ENCODE results near the gene RNFT2.

The RNFT2 gene

DNA sequence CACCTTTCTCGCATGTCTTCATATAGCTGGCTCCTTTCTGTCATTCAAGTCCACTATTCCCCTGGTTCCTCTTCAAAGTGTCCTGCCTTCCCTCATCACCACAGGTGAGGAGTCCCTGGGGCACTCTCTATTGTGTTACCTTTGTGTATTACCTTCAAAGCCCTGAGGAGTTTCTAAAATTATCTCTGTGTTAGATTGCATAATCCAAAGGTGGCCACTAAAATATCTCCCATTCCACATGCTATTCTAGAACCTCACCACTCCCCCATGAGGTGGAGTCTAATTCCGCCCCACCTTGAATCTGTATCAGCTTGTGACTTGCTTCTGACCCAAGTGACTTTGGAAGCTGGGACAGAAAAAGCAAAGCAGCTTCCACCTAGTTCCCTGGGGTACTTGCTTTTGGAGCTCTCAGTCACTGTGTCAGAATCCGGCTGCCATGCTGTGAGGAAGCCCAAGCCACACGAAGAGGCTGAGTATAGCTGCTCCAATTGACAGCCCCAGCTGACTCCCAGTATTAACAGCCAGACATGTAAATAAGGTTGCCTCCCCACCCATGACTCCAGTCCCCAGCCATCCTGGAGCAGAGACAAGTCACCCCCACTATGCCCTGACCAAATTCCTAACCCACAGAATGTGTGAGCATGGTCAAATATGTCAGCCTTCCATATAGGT, 136.3 kb downstream of the RNFT2 start:
- DNase-seq (ENCODE audit: extremely low read depth in 1 of 2, low read depth in 1 of 2) = no peak

- DNase-seq (ENCODE audit: extremely low read depth in 1 of 2, low read depth in 1 of 2) = no peak
These were observed 138.2 kb downstream of the RNFT2 start for GRCh38 chr12:116876151-116876869.

DNA sequence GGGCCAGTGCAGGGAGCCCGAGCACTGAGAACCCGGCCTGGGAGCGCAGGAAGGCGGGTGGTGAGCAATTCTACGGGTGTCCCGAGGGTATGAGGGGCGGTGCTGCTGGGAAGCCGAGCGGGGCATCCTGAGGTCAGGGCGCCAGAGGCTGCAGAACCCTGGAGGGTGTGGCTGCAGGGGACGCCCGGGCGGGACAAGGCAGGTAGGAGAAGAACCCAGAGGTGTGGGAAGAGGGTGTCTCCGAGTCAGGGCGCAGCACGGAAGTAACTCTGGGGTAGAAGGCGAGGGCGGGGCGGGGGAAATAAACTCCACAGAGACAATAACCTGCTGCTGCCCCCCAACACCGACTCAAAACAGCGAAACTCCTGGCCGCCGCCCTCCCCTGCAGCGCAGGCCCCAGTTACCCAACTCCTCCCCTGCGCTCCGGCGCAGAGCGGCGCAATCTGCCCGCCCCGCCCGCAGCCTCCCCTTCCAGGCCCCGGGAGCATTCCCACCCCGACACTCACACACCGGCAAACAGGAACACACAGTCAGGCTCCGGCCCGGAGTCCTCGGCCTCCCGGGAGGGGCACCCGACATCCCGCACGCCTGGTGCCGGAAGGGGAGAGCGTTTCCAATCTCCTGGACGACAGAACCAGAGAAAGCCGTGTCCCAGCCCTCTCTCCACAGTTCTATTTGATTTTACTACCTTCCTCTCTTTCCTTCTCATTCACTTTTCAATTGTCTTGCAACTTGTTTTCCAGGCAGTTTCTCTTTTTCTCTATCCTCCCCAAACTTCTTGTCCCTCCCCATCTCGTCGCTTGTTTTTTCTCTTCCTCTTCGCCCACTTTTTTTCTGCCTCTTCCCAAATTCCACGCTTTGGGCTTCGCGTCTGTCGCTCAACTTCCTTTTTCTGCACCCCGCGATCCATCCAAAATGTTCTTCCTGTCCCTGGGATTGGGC, 140.7 kb downstream of the RNFT2 start:
- DNase-seq (ENCODE audit: extremely low read depth in 1 of 2, low read depth in 1 of 2) = no peak

DNA sequence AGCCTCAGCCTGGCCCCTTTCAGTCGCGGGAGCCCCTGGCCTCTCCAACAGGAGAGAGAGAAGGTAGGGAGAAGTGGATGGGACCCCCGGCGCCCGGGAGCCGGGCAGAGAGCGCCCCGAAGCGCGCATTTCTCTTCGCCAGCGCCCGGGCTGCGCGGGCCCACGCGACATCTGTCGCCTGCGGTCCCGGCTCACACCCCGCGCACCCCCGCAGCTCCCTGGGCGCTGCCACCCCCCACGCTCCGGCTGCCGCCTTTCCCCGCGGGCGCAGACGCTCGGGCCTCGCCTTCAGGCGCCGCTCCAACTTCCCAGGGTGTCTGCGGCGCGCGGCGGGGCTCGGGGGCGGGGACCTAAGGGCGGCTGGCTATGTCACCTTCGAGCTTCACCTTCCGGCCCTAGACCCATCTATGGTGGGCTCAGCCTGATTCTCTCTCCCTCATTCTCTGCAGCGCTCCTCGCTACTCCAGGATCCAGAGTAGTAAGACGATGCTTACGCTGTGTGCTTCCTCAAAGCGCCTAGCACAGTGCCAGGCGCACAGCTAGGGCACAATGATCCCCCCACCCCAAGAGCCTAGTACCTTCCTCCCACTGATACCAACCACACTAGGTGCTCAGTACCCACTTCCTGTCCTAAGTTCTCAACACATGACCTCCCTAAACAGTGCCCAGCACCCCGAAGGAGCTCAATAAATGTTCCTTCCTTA, 141.5 kb downstream of the RNFT2 start:
- no peak for DNase-seq (ENCODE audit: extremely low read depth in 1 of 2, low read depth in 1 of 2)

- no peak for DNase-seq (ENCODE audit: extremely low read depth in 1 of 2, low read depth in 1 of 2)
These were observed 142.2 kb downstream of the RNFT2 start for GRCh38 chr12:116880213-116880816.

- peak in 1 of 2 donors; percentile 9 for DNase-seq (ENCODE audit: extremely low read depth in 1 of 2, low read depth in 1 of 2)
These were observed 142.8 kb downstream of the RNFT2 start for GRCh38 chr12:116880817-116881324.

DNA sequence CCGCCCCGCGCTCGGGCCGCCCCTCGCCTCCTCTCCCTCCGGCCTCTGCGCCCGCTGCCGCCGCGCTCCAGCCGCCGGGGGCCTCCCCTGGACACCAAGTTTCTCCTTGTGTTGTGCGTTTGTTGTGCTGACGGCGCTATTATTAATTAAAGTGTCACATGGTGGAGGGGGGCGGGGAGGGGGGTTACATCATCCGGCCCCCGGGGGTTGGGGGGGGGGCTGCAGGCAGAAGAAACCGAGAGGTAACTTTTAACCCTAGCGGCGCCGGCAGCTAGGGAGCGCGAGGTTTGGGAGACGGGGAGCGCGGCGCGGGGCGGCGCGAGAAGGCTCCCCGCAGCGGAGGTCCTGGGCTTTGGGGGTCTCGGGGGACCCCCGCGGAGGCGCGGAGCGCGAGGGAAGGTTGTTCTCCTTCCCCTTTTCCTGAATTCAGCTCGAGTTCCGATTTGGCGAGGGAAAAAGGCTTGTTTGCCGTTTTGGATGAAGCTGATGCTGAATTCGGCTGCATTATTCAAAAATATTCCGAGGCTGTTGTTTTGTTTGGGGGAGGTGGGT, 143.3 kb downstream of the RNFT2 start, which contains the start of gene HRK:
HRK (minus strand) TSS at position 117 of the 552 bp plus-strand sequence. CDS start 134 bp downstream, outside the sequence.
- DNase-seq (ENCODE audit: extremely low read depth in 1 of 2, low read depth in 1 of 2) = no peak

DNA sequence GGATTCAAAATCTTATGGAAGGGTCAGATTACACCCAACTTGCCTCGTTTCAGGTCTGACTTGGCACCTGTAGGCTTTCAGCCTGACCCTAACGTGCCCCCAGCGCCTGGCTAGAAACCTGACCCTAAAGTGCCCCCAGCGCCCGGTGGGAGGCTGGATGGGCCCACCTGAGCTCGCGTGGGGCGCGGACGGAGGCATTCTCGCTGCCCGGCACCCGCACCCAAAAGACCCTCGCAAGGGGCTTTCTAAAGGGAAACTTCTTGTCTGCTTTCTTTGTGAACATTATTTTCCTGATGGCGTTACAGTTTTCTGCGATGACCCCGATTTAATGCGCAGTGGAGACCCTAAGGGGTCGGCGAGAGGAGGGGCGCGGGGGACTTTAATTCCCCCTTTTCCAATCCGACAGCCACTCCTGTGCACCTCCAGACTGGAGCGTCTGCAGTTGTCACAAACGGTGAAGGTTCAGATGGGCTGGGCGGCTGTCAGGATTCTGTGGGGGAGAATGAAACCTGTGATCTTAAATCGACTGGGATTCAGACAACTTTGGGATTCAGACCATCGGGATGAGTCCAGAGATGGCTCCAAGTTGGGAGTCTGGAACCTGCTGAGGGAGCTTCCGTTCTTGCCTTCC, 143.9 kb downstream of the RNFT2 start:
- no peak for DNase-seq (ENCODE audit: extremely low read depth in 1 of 2, low read depth in 1 of 2)

GRCh38 chr12:116882742-116883141, 144.6 kb downstream of the RNFT2 start:
- no peak for DNase-seq (ENCODE audit: extremely low read depth in 1 of 2, low read depth in 1 of 2)

GRCh38 chr12:116884871-116885270, 146.8 kb downstream of the RNFT2 start:
- no peak for DNase-seq (ENCODE audit: extremely low read depth in 1 of 2, low read depth in 1 of 2)

DNA sequence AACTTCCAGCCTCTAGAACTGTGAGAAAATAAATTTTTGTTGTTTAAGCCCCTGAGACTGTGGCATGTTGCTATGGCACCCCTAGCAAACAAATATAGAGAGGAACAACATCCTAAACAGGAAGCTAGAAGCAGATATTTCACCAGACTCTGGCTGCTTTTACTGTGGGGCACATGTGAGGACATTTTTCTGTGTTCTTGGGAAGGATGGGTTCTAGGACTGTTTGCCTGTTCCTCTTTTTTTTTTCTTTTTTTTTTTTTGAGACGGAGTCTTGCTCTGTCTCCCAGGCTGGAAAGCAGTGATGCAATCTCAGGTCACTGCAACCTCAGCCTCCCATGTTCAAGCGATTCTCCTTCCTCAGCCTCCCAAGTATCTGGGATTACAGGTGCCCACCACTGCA, 147.4 kb downstream of the RNFT2 start:
- DNase-seq (ENCODE audit: extremely low read depth in 1 of 2, low read depth in 1 of 2) = no peak

DNA sequence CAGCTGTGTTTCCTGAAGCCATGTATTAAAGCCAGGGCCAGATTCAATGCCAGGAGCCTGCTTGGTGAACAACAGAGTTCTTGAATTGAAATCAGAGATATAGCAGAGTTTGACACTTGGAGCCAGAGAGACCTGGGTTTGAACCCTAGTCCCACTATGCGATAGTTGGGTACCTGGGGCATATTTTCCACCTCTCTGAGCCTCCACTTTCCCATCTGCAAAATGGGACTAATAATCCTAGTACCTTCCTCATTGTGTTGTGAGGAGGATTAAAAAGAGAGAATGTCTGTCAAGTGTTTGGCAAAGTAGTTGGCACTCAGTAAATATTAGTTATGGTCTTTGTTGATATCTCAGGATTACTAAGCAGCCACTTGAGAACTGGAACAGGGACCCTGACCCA, 149.1 kb downstream of the RNFT2 start:
- DNase-seq (ENCODE audit: extremely low read depth in 1 of 2, low read depth in 1 of 2) = no peak

- DNase-seq (ENCODE audit: extremely low read depth in 1 of 2, low read depth in 1 of 2) = no peak
These were observed 149.8 kb downstream of the RNFT2 start for GRCh38 chr12:116887897-116888296.

GRCh38 chr12:116890330-116890729, 152.2 kb downstream of the RNFT2 start:
- no peak for DNase-seq (ENCODE audit: extremely low read depth in 1 of 2, low read depth in 1 of 2)

- DNase-seq (ENCODE audit: extremely low read depth in 1 of 2, low read depth in 1 of 2) = no peak
These were observed 152.9 kb downstream of the RNFT2 start for GRCh38 chr12:116891019-116891418.

- DNase-seq (ENCODE audit: extremely low read depth in 1 of 2, low read depth in 1 of 2) = no peak
These were observed 154.4 kb downstream of the RNFT2 start for GRCh38 chr12:116892349-116893140.

DNA sequence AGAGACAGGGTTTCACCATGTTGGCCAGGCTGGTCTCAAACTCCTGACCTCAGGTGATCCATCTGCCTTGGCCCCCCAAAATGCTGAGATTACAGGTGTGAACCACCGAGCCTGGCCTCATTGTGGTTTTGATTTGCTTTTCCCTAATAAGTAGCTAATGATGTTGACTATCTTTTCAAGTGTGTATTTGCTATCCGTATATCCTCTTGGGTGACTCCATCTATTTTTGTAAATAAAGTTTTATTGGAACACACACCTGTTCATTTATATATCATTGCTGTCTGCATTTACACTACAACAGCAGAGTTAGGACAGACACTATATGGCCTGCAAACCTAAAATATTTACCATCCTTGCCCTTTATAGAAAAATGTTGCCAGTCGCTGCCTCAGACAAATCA, 156.8 kb downstream of the RNFT2 start:
- no peak for DNase-seq (ENCODE audit: extremely low read depth in 1 of 2, low read depth in 1 of 2)

DNA sequence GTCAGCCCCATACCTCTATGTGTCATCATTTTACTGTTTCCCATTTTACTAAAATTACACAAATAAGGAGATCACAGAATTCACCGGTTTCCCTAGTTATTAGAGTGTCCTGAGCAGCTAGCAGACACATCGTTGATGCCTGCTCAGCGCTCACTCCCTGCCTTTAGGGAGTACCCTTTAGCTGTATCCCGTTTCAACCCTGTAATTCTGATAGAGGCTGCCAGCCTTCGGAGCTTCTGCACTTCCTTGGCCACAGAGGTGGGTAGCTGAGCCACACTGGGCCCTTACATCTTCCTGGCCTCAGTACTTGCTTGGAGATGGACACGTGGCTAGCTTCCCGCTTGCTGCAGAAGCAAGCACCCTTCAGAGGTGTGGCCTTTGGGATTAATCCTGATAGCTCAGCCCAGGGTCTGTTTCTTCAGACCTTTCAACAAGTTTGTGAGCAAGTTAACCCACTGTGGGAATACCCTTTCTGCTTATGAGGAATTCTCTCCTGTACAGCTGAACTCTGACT, 158.4 kb downstream of the RNFT2 start:
- DNase-seq (ENCODE audit: extremely low read depth in 1 of 2, low read depth in 1 of 2) = no peak

All from stimulated activated CD8-positive, alpha-beta memory T cell treated with anti-CD3 and anti-CD28 coated beads, Interleukin-7, amount 100 ng/mL, for 48 hours (primary cell).